HG03354 (cell line): ENCODE data around the gene TMEM72.

Source experiments
- ATAC-seq: cut with Tn5 transposase; IDR thresholded peaks from one replicate; pipeline ENCODE4 v1.9.1; 2021; ENCODE audit warnings: mild to moderate bottlenecking; ENCODE audit not compliant: unreplicated experiment, poor library complexity, severe bottlenecking

Gene TMEM72

GRCh38 chr10:44962870-44963738, 52.0 kb downstream of the TMEM72 start:
- ATAC-seq, result no peak

GRCh38 chr10:44963772-44964633, 52.9 kb downstream of the TMEM72 start:
- ATAC-seq, result no peak

GRCh38 chr10:44965104-44965503, 54.0 kb downstream of the TMEM72 start:
- ATAC-seq, result no peak

- peak; percentile 44 for ATAC-seq
These were observed 54.5 kb downstream of the TMEM72 start for GRCh38 chr10:44965651-44966097.

- ATAC-seq, result peak; percentile 39
These were observed 55.1 kb downstream of the TMEM72 start for GRCh38 chr10:44966129-44966815.

- ATAC-seq, result no peak
These were observed 55.8 kb downstream of the TMEM72 start for GRCh38 chr10:44966816-44967509.

- no peak for ATAC-seq
These were observed 56.5 kb downstream of the TMEM72 start for GRCh38 chr10:44967616-44968015.

- ATAC-seq, result no peak
These were observed 57.0 kb downstream of the TMEM72 start for GRCh38 chr10:44968091-44968490.

GRCh38 chr10:44968500-44969400, 57.6 kb downstream of the TMEM72 start:
- no peak for ATAC-seq

- no peak for ATAC-seq
These were observed 58.7 kb downstream of the TMEM72 start for GRCh38 chr10:44969854-44970253.

GRCh38 chr10:44970812-44971395, 59.8 kb downstream of the TMEM72 start:
- ATAC-seq, result no peak

- no peak for ATAC-seq
These were observed 60.3 kb downstream of the TMEM72 start for GRCh38 chr10:44971434-44971833.

- ATAC-seq, result no peak
These were observed 61.0 kb downstream of the TMEM72 start for GRCh38 chr10:44971935-44972757.

- no peak for ATAC-seq
These were observed 61.8 kb downstream of the TMEM72 start for GRCh38 chr10:44972874-44973306.

GRCh38 chr10:44973323-44974081, 62.4 kb downstream of the TMEM72 start:
- peak; percentile 22 for ATAC-seq

- ATAC-seq, result peak; percentile 5
These were observed 63.0 kb downstream of the TMEM72 start for GRCh38 chr10:44974082-44974627.
